CD4-positive, alpha-beta T cell treated with Interleukin-15 for 1 hour (primary cell): ENCODE measurements around the gene TMCO4.

ENCODE experiments used
- DNase-seq: peaks from one replicate; pipeline ENCODE4 v3.0.0-alpha.2; 2020

TMCO4 gene

GRCh38 chr1:19680644-19681043 lies 119.1 kb downstream of the TMCO4 start:
- no peak for DNase-seq

GRCh38 chr1:19679691-19680090 lies 120.0 kb downstream of the TMCO4 start:
- DNase-seq = no peak

- no peak for DNase-seq
Observed at GRCh38 chr1:19678931-19679453, 120.7 kb downstream of the TMCO4 start.

GRCh38 chr1:19678493-19678892 lies 121.2 kb downstream of the TMCO4 start:
- no peak for DNase-seq

- DNase-seq = no peak
Observed at GRCh38 chr1:19676438-19676922, 123.2 kb downstream of the TMCO4 start.

GRCh38 chr1:19675797-19676196 lies 123.9 kb downstream of the TMCO4 start:
- no peak for DNase-seq

GRCh38 chr1:19672237-19672636 lies 127.5 kb downstream of the TMCO4 start:
- DNase-seq = no peak

GRCh38 chr1:19670787-19671186 lies 128.9 kb downstream of the TMCO4 start:
- DNase-seq = no peak

GRCh38 chr1:19668888-19669287 lies 130.8 kb downstream of the TMCO4 start:
- DNase-seq = no peak

- DNase-seq = no peak
Observed at GRCh38 chr1:19665496-19666465, 133.9 kb downstream of the TMCO4 start.

- DNase-seq = no peak
Observed at GRCh38 chr1:19665186-19665495, 134.6 kb downstream of the TMCO4 start.

GRCh38 chr1:19664453-19665185 lies 135.1 kb downstream of the TMCO4 start, which contains the start of gene HTR6:
Gene HTR6 (plus strand): TSS chr1:19664875. CDS start chr1:19665754, 879 bp downstream.
- no peak for DNase-seq

- DNase-seq = no peak
Observed at GRCh38 chr1:19662313-19662712, 137.4 kb downstream of the TMCO4 start.

GRCh38 chr1:19661721-19662228 lies 137.9 kb downstream of the TMCO4 start:
- DNase-seq = no peak

GRCh38 chr1:19658186-19658585 lies 141.5 kb downstream of the TMCO4 start:
- DNase-seq = no peak

GRCh38 chr1:19657511-19657910 lies 142.2 kb downstream of the TMCO4 start:
- DNase-seq = no peak

- no peak for DNase-seq
Observed at GRCh38 chr1:19656780-19657466, 142.8 kb downstream of the TMCO4 start.

- no peak for DNase-seq
Observed at GRCh38 chr1:19656134-19656779, 143.5 kb downstream of the TMCO4 start.

- no peak for DNase-seq
Observed at GRCh38 chr1:19655718-19656080, 144.0 kb downstream of the TMCO4 start.

- no peak for DNase-seq
Observed at GRCh38 chr1:19654886-19655717, 144.6 kb downstream of the TMCO4 start.

- DNase-seq = no peak
Observed at GRCh38 chr1:19654386-19654785, 145.3 kb downstream of the TMCO4 start.
